A549 (cell line): ENCODE results near the gene RTN4R. TPM values are rescaled to one million over a fixed set of nuclear protein-coding genes. Genes with fewer than 3 reads are reported as not detected.
"Not testable (repeated sequence)": the region's sequence is repeated elsewhere in the genome, so short reads cannot be mapped to it uniquely, and the experiment has no call there.

Experiments used
- ATAC-seq, 2 experiments: fragments of 200-7000 bp in 1 of 2; fragments of >200 bp in 1 of 2; cut with Nextera tagmentation in 1 of 2; cut with Tn5 transposase in 1 of 2; 3 replicates each; pipeline versions ENCODE4 v1.8.0 to v1.9.1; 2018 to 2020; ENCODE audit warnings: mild to moderate bottlenecking in 1 of 2, moderate library complexity in 1 of 2
- CTCF ChIA-PET: fragments of 300-600 bp; sonication (Branson Sonifier 250); formaldehyde crosslinking; extraction: SDS; loops from one replicate; lab custom pipeline; 2021; ENCODE audit warnings: antibody characterized with exemption, inconsistent platforms; lab: Yijun Ruan, JAX
- POLR2A ChIA-PET: fragments of 350-600 bp; formaldehyde crosslinking; extraction: SDS; loops from one replicate; lab custom pipeline; 2021; ENCODE audit warnings: antibody characterized with exemption, inconsistent platforms; lab: Yijun Ruan, JAX
- DNase-seq, 2 experiments: peaks; one replicate each; pipeline versions ENCODE4 v3.0.0 to v3.0.0-alpha.2; 2011 to 2016; ENCODE audit warnings: low read depth in 1 of 2, low spot score in 1 of 2
- FAIRE-seq: peaks from 2 replicates; lab custom pipeline; 2011; peaks lifted over from hg19 to GRCh38; lab: Jason Lieb, UNC
- H3K27ac ChIP-seq, 2 experiments: fragments of >200 bp; sonication (Bioruptor Twin); formaldehyde crosslinking; 3 replicates each; pipeline ENCODE4 v1.5.1; 2016 to 2017
- H3K4me1 ChIP-seq: fragments of >200 bp; sonication (Bioruptor Twin); formaldehyde crosslinking; 3 replicates; pipeline ENCODE4 v1.6.1; 2016
- H3K4me2 ChIP-seq: fragments of >200 bp; sonication (Bioruptor Twin); formaldehyde crosslinking; 3 replicates; pipeline ENCODE4 v1.6.1; 2016
- H3K4me3 ChIP-seq: fragments of >200 bp; sonication (Bioruptor Twin); formaldehyde crosslinking; 3 replicates; pipeline ENCODE4 v1.5.1; 2016
- H3K9me3 ChIP-seq: fragments of >200 bp; sonication (Bioruptor Twin); formaldehyde crosslinking; 3 replicates; pipeline ENCODE4 v1.6.1; 2016
- EP300 ChIP-seq, 2 experiments: fragments of >200 bp; sonication (Bioruptor Twin); formaldehyde crosslinking; IDR thresholded peaks; 2 replicates in 1 of 2; 3 replicates in 1 of 2; pipeline ENCODE4 v1.6.1; 2016 to 2017
- GATA3 ChIP-seq: IDR thresholded peaks from 2 replicates; pipeline ENCODE4 v1.6.1; 2012; ENCODE audit warnings: borderline replicate concordance
- JUN ChIP-seq, 2 experiments: fragments of >200 bp; sonication (Bioruptor Twin); formaldehyde crosslinking; IDR thresholded peaks; 2 replicates in 1 of 2; 3 replicates in 1 of 2; pipeline ENCODE4 v1.6.1; 2016 to 2017
- MYC ChIP-seq: IDR thresholded peaks from 2 replicates; pipeline ENCODE4 v1.6.1; 2012; ENCODE audit warnings: mild to moderate bottlenecking, inconsistent platforms, low read length, improper control_type of control experiment, borderline replicate concordance
- REST ChIP-seq: fragments of 200-600 bp; sonication (generic); IDR thresholded peaks from 2 replicates; pipeline ENCODE4 v1.6.1; 2016; ENCODE audit warnings: antibody characterized with exemption, mild to moderate bottlenecking, moderate library complexity
- RFX5 ChIP-seq: fragments of 450-650 bp; IDR thresholded peaks from 2 replicates; pipeline ENCODE4 v1.7.1; 2014; ENCODE audit warnings: antibody characterized with exemption, mild to moderate bottlenecking, moderate library complexity
- SMC3 ChIP-seq: fragments of >200 bp; sonication (Bioruptor Twin); formaldehyde crosslinking; IDR thresholded peaks from 3 replicates; pipeline ENCODE4 v1.6.1; 2018; ENCODE audit warnings: inconsistent platforms
- ZC3H11A ChIP-seq: fragments of 450-650 bp; IDR thresholded peaks from 2 replicates; pipeline ENCODE4 v1.6.1; 2014; ENCODE audit warnings: antibody characterized with exemption, mild to moderate bottlenecking
- WGBS: methylation state at CpG from one replicate; pipeline ENCODE4 v1.1.6; 2017; ENCODE audit errors: missing lambda C conversion rate; 5-methylcytosine and 5-hydroxymethylcytosine counted together
- polyA plus RNA-seq, 4 experiments: library from polyadenylated mRNA; depleted of rRNA in 3 of 4; stranded (reverse); fragments of >200 nt; fragmentation: RNase III in 1 of 4; extraction: RNeasy Plus Mini Kit Qiagen cat#74134 plus additional on column Dnase treatment in 1 of 4; gene quantifications; 2 replicates in 3 of 4; 3 replicates in 1 of 4; pipeline ENCODE4 v1.2.3, GENCODE V29; 2011 to 2017
- TF ChIP-seq, protein P1 (sequence below): fragments of 450-650 bp; IDR thresholded peaks from 2 replicates; pipeline ENCODE4 v1.6.1; 2014; ENCODE audit warnings: antibody characterized with exemption
- TF ChIP-seq, protein P2 (sequence below): fragments of 150-350 bp; IDR thresholded peaks from 2 replicates; pipeline ENCODE4 v1.6.1; 2014; ENCODE audit warnings: low read depth, mild to moderate bottlenecking, low read length

Gene RTN4R
- polyA plus RNA-seq, 2 of the 4 experiments (the other 2 are of a cell fraction) = 1.0 to 2.7 TPM

DNA sequence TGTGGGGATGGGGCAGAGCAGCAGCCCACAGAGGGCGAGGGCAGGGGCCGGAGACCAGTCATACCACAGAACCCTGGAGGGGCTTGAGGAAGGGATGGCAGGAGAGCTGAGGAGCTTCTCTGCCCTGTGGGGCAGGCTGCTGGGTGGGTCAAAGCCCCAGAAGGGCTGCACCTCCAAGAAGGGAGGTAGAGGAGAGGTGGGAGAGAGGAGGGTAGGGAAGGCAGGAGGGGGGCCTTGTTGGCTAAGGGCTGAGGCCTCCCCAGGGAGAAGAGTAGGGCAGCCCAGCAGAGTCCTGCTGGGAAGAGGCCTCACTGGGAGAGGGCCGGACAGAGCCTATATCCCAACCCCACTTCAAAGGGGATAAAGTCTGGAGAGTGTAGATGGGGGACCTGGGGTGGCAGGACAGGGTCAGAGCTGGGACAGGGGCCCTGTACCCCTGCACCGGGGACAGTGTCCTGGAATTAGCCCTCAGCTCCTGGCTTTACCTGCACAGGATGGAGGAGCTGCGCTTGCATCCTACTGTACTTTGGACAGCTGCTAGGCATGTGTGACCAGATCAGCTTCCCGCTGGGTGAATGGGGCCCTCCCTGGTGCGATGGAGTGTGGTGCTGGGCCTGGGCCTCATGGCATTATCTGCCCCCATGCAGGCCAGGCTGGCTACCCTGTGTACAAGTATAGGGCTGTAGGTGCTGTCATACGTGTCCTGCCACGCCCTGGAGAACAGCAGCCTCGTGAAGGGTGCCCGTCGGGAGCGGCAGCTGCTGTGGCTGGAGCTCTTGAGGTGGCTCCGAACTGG lies 44.5 kb upstream of the RTN4R start:
- DNase-seq (no peak), ATAC-seq (no peak), FAIRE-seq (no peak)
- Histone ChIP-seq H3K27ac (no peak overlapping the region), H3K4me3 (no peak overlapping the region), H3K9me3 (no peaks in the 10 kb centered on the region), H3K4me1 (no peaks in the 10 kb centered on the region), H3K4me2 (no peak overlapping the region)
- ChIA-PET POLR2A (no interaction called here), CTCF (interaction anchor here (0.6 to 1.2 kb wide), 2 partner anchors 14 to 159 kb away, joined by 3 read pairs; no protein-coding TSS in a partner anchor)
- WGBS = 88% methylated on average over 5 of the region's 14 CpGs
- TF ChIP-seq RFX5 (no peak), EP300 (IDR thresholded peaks at IDR 0.05) (no peak), ZC3H11A (no peak), SMC3 (no peak), REST (no peak), MYC (no peak), JUN (IDR thresholded peaks at IDR 0.05) (no peak), GATA3 (no peak)
- TF ChIP-seq, protein P1, sequence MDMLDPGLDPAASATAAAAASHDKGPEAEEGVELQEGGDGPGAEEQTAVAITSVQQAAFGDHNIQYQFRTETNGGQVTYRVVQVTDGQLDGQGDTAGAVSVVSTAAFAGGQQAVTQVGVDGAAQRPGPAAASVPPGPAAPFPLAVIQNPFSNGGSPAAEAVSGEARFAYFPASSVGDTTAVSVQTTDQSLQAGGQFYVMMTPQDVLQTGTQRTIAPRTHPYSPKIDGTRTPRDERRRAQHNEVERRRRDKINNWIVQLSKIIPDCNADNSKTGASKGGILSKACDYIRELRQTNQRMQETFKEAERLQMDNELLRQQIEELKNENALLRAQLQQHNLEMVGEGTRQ = no peak
- TF ChIP-seq, protein P2, sequence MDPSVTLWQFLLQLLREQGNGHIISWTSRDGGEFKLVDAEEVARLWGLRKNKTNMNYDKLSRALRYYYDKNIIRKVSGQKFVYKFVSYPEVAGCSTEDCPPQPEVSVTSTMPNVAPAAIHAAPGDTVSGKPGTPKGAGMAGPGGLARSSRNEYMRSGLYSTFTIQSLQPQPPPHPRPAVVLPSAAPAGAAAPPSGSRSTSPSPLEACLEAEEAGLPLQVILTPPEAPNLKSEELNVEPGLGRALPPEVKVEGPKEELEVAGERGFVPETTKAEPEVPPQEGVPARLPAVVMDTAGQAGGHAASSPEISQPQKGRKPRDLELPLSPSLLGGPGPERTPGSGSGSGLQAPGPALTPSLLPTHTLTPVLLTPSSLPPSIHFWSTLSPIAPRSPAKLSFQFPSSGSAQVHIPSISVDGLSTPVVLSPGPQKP = no peak

GRCh38 chr22:20311249-20312062 lies 43.3 kb upstream of the RTN4R start:
- DNase-seq, H3K4me2 ChIP-seq, H3K27ac ChIP-seq, H3K4me3 ChIP-seq, ATAC-seq, CTCF ChIA-PET, H3K9me3 ChIP-seq, H3K4me1 ChIP-seq, POLR2A ChIA-PET, FAIRE-seq: not testable (repeated sequence)
- 81% methylated on average over 10 of the region's 20 CpGs for WGBS

GRCh38 chr22:20310773-20311172 lies 42.7 kb upstream of the RTN4R start:
- H3K4me1 ChIP-seq, POLR2A ChIA-PET, H3K4me3 ChIP-seq, H3K27ac ChIP-seq, DNase-seq, H3K4me2 ChIP-seq, ATAC-seq, FAIRE-seq, H3K9me3 ChIP-seq, CTCF ChIA-PET: not testable (repeated sequence)
- WGBS = 90% methylated on average over 2 of the region's 6 CpGs

- H3K4me3 ChIP-seq, DNase-seq, H3K4me1 ChIP-seq, H3K9me3 ChIP-seq, POLR2A ChIA-PET, ATAC-seq, CTCF ChIA-PET, H3K4me2 ChIP-seq, H3K27ac ChIP-seq, FAIRE-seq: not testable (repeated sequence)
- WGBS = no CpG with 5 or more reads among the region's 7 CpGs
These were observed 42.1 kb upstream of the RTN4R start for GRCh38 chr22:20310180-20310579.

DNA sequence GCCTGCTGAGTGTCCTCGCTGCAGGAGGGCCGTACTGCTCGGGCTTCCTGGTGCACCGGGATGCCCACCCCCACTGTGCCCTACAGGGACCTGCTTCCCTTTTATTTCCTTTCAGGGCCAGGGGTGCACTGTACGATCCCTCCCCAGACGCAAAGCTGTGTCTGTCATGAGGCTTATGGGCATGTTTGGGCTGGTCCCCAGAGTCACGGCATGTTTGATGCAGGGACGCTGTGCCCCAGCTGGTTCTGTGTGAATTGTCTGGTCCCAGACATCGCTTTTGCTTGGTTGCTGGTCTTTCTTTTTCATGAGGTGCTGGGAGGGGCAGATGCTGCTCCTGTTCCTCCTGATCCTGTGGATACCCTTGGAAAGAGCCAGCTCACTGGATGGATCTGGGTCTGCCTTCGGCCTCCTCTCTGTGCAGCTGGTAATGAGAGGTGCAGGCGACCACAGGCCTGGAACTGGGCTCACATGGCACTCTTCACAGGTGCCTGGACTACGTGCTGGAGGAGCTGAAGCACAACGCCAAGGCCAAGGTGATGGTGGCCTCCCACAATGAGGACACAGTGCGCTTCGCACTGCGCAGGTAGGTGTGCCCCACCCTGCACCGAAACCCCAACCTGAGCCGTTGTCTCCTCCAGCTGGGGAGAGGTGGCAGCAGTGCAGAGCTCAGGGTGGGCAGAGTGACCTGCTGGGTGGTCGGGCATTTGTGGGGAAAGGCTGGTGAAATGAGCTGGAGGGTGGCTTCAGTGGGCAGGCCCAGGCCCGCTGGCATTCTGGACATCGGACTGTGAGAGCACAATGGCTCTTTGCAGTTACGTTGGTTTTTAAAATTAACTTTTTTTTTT lies 40.9 kb upstream of the RTN4R start:
- DNase-seq, FAIRE-seq, H3K27ac ChIP-seq, H3K4me1 ChIP-seq, ATAC-seq, H3K9me3 ChIP-seq, H3K4me2 ChIP-seq, CTCF ChIA-PET, POLR2A ChIA-PET, H3K4me3 ChIP-seq: not testable (repeated sequence)
- WGBS = 87% methylated on average over 18 of the region's 22 CpGs
